Calu3 (cell line): Measurements from ENCODE around the gene UNC50. TPM values are rescaled to one million over a fixed set of nuclear protein-coding genes. Genes with fewer than 3 reads are reported as not detected.

ENCODE experiments used
- BruUV-seq: library from RNA; stranded (reverse); fragments of 400-500 nt; replicated peaks from 2 replicates; lab custom pipeline; 2021; lab: Mats Ljungman, UMichigan
- CTCF ChIA-PET: fragments of 300-600 bp; sonication (Branson Sonifier 250); formaldehyde crosslinking; loops from one replicate; lab custom pipeline; 2022; ENCODE audit warnings: antibody characterized with exemption; lab: Charles Lee
- DNase-seq: peaks from one replicate; pipeline ENCODE4 v3.0.0; 2022
- H3K27ac Mint-ChIP-seq: one replicate; pipeline ENCODE4 v1.8.0; 2022; ENCODE audit warnings: mixed read lengths; ENCODE audit not compliant: unreplicated experiment
- H3K27me3 Mint-ChIP-seq: one replicate; pipeline ENCODE4 v1.8.0; 2022; ENCODE audit warnings: mixed read lengths; ENCODE audit not compliant: unreplicated experiment
- H3K36me3 Mint-ChIP-seq: one replicate; pipeline ENCODE4 v1.8.0; 2022; ENCODE audit warnings: mild to moderate bottlenecking, moderate library complexity, mixed read lengths; ENCODE audit not compliant: insufficient read depth, unreplicated experiment
- H3K4me1 Mint-ChIP-seq: one replicate; pipeline ENCODE4 v1.8.0; 2022; ENCODE audit warnings: mild to moderate bottlenecking, low read depth, mixed read lengths; ENCODE audit not compliant: unreplicated experiment
- H3K4me3 Mint-ChIP-seq: one replicate; pipeline ENCODE4 v1.8.0; 2022; ENCODE audit warnings: mild to moderate bottlenecking, low read depth, moderate library complexity, mixed read lengths; ENCODE audit not compliant: unreplicated experiment
- H3K9me3 Mint-ChIP-seq: one replicate; pipeline ENCODE4 v1.8.0; 2022; ENCODE audit warnings: low read depth, mixed read lengths; ENCODE audit not compliant: unreplicated experiment
- intact Hi-C: fragments of 100-400 bp; cut with micrococcal nuclease; formaldehyde crosslinking; loops from one replicate; pipeline ENCODE4 v1.10.0; 2022; ENCODE audit not compliant: unreplicated experiment
- total RNA-seq: library from RNA; stranded (reverse); gene quantifications from 2 replicates; pipeline ENCODE4 v1.2.3, GENCODE V29; 2022
- TF ChIP-seq, protein P1 (sequence below): fragments of 200-600 bp; IDR thresholded peaks from one replicate; pipeline ENCODE4 v1.8.0; 2022; ENCODE audit warnings: antibody characterized with exemption; ENCODE audit not compliant: unreplicated experiment

The UNC50 gene
- total RNA-seq, 1 experiment from 2014 or later = 33.0 TPM

DNA sequence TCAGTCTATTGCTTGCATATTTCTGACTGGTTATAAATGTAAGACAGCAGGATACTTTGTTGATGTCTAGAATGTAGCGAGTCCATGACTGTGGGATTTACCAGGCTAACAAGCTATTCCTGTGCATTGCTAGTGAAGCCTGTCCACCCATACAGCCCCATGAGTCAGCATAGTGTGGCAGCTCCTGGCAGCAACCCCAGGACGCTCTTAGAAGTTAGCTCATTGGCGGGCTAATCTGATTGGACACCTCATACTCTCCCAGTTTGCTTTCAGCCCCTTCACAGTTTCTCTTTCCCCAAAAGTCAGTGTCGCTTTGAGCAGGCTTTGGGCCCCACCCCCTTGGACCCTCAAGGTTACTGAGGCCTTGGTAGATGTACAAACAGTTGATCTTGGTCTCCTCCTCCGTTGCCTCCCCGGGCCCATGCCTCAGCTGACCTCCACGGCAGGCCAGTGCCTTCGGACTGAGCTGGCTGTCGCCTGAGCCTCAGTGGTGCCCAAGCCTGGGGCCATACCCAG, 48.1 kb upstream of the UNC50 start:
- Mint-ChIP-seq H3K36me3 (peaks cover 5% of the 10 kb centered on the region), H3K9me3 (no peaks in the 10 kb centered on the region), H3K27ac (no peak overlapping the region), H3K4me1 (no peaks in the 10 kb centered on the region), H3K27me3 (no peaks in the 10 kb centered on the region), H3K4me3 (no peak overlapping the region)
- BruUV-seq = no TSS peak
- intact Hi-C loops = no loop called here
- CTCF ChIA-PET = no interaction called here
- DNase-seq = no peak
- TF ChIP-seq, protein P1, sequence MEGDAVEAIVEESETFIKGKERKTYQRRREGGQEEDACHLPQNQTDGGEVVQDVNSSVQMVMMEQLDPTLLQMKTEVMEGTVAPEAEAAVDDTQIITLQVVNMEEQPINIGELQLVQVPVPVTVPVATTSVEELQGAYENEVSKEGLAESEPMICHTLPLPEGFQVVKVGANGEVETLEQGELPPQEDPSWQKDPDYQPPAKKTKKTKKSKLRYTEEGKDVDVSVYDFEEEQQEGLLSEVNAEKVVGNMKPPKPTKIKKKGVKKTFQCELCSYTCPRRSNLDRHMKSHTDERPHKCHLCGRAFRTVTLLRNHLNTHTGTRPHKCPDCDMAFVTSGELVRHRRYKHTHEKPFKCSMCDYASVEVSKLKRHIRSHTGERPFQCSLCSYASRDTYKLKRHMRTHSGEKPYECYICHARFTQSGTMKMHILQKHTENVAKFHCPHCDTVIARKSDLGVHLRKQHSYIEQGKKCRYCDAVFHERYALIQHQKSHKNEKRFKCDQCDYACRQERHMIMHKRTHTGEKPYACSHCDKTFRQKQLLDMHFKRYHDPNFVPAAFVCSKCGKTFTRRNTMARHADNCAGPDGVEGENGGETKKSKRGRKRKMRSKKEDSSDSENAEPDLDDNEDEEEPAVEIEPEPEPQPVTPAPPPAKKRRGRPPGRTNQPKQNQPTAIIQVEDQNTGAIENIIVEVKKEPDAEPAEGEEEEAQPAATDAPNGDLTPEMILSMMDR = no peak

DNA sequence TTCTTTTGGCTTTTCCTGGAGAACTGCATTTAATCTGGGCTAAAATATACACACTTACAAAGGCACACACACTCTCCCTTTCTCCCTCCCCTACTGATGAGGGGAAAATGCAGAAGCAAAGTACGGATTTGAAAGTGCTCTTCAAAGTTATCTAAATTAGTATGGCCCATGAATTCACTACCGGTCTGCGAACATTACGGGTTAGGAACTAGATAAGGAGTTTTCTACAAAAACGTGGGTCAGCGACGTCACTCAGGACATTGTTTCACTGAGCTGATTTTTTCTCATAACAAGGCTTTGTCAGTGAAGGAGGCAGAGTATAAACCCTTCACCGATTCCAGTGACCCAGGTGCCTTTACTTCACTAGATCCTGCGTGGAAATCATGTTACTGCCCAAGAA, 47.4 kb upstream of the UNC50 start:
- intact Hi-C loops = no loop called here
- BruUV-seq = no TSS peak
- Mint-ChIP-seq H3K27me3 (no peaks in the 10 kb centered on the region), H3K4me3 (no peak overlapping the region), H3K36me3 (peaks cover 5% of the 10 kb centered on the region), H3K4me1 (no peaks in the 10 kb centered on the region), H3K9me3 (no peaks in the 10 kb centered on the region), H3K27ac (no peak overlapping the region)
- CTCF ChIA-PET = no interaction called here
- TF ChIP-seq, protein P1 = no peak
- no peak for DNase-seq

DNA sequence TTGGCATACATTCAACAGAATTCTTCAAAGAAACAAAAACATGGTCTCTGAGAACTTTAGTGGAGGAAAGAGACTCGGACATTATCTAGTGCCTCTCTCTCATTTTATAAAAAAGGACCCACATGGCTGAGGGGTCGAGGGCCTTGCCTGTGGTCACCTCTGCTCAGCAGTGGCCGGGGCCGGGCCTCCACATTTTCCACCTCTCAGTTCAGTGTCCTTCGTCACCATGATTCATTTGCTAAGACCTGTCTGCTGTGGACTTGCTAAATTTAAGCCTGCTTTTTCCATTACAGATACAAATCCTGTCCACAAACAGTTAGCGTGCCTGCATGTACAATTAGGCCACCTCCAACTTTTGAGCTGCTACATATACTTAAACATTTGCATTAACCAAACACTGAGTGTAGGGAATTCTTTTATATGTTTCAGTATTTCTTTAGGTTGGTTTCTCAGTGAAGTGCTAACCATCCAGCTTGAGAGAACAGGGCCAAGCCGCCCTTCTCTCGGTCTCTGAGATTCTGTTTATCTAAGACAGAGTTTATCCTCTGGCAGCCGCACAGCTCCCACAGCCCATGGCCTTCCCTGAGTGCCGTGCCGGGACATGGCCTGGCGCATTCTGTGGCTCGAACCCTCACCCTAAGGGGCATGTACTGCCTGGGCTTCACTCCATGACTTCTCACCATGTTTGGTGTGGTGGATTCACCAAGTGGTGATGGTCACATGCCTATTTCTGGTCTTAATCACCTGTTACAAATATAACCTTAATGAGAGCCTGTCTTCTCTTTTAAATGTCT, 46.3 kb upstream of the UNC50 start:
- BruUV-seq = no TSS peak
- intact Hi-C loops = no loop called here
- H3K27ac Mint-ChIP-seq = no peak overlapping the region
- CTCF ChIA-PET = no interaction called here
- TF ChIP-seq, protein P1 = no peak
- peaks cover 5% of the 10 kb centered on the region for H3K36me3 Mint-ChIP-seq
- no peaks in the 10 kb centered on the region for H3K4me1 Mint-ChIP-seq
- DNase-seq = no peak
- H3K4me3 Mint-ChIP-seq = no peak overlapping the region
- no peaks in the 10 kb centered on the region for H3K9me3 Mint-ChIP-seq
- H3K27me3 Mint-ChIP-seq = no peaks in the 10 kb centered on the region

DNA sequence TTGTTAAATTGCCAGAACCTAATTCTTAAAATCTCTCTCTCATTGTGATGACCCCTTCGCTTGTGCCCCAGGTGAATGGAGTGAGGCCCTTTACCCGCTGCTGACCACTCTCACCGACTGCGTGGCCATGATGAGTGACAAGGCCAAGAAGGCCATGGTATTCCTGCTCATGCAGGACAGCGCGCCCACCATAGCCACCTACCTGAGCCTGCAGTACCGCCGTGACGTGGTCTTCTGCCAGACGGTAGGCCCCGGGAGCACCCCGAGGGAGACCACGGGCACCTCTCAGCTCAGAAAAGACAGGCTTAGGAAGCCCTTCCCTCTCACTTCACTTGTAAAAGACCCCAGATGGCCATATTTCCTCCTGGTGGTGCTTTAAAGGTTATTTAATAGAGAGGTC, 45.0 kb upstream of the UNC50 start:
- Mint-ChIP-seq H3K4me3 (no peak overlapping the region), H3K4me1 (no peaks in the 10 kb centered on the region), H3K9me3 (no peaks in the 10 kb centered on the region), H3K27ac (no peak overlapping the region), H3K27me3 (no peaks in the 10 kb centered on the region), H3K36me3 (peaks cover 5% of the 10 kb centered on the region)
- CTCF ChIA-PET = no interaction called here
- no TSS peak for BruUV-seq
- TF ChIP-seq, protein P1 = no peak
- intact Hi-C loops = no loop called here
- no peak for DNase-seq
